HepG2 (cell line): ENCODE results near the gene RBFOX1.

Experiments used
- BHLHE40 ChIP-seq: IDR thresholded peaks from 2 replicates; pipeline ENCODE4 v1.6.1; 2011; ENCODE audit warnings: low read length, improper control_type of control experiment
- EZH2 ChIP-seq: conservative IDR thresholded peaks from 2 replicates; pipeline ENCODE4 v1.6.1; 2012; ENCODE audit warnings: mild to moderate bottlenecking, low read depth, low read length, moderate library complexity
- PITX1 ChIP-seq: sonication (generic); formaldehyde crosslinking; IDR thresholded peaks from 2 replicates; pipeline ENCODE4 v1.5.1; 2020; ENCODE audit warnings: mild to moderate bottlenecking, missing genetic modification reagents
- POLR2A ChIP-seq, 2 experiments: IDR thresholded peaks; 2 replicates each; pipeline ENCODE4 v1.6.1; 2011; ENCODE audit warnings: low read depth in 2 of 2, low read length in 2 of 2, mild to moderate bottlenecking in 1 of 2, moderate library complexity in 1 of 2; ENCODE audit not compliant: insufficient read depth in 1 of 2
- SETDB1 ChIP-seq: sonication (generic); formaldehyde crosslinking; IDR thresholded peaks from 2 replicates; pipeline ENCODE4 v1.5.1; 2020; ENCODE audit warnings: missing genetic modification reagents, mild to moderate bottlenecking, borderline replicate concordance
- SUZ12 ChIP-seq: fragments of 150-350 bp; IDR thresholded peaks from 2 replicates; pipeline ENCODE4 v1.6.1; 2014; ENCODE audit warnings: low read depth, low read length
- ZNF207 ChIP-seq: fragments of 450-650 bp; IDR thresholded peaks from 2 replicates; pipeline ENCODE4 v1.6.1; 2016; ENCODE audit warnings: antibody characterized with exemption, borderline replicate concordance
- ZNF589 ChIP-seq: sonication (generic); formaldehyde crosslinking; conservative IDR thresholded peaks from 2 replicates; pipeline ENCODE4 v1.8.0; 2022; ENCODE audit warnings: mild to moderate bottlenecking, moderate library complexity, missing genetic modification reagents
- ZNF629 ChIP-seq: sonication (generic); formaldehyde crosslinking; conservative IDR thresholded peaks from 2 replicates; pipeline ENCODE4 v1.5.0; 2020; ENCODE audit warnings: missing genetic modification reagents
- TF ChIP-seq, protein P1 (sequence below), 2 experiments: sonication (generic) in 1 of 2; formaldehyde crosslinking in 1 of 2; IDR thresholded peaks; 2 replicates each; pipeline versions ENCODE4 v1.5.1 to v1.6.1; 2011 to 2020; ENCODE audit warnings: borderline replicate concordance in 1 of 2, low read depth in 1 of 2, low read length in 1 of 2, mild to moderate bottlenecking in 1 of 2, missing genetic modification reagents in 1 of 2, moderate library complexity in 1 of 2
- TF ChIP-seq, protein P2 (sequence below): sonication (generic); formaldehyde crosslinking; IDR thresholded peaks from 2 replicates; pipeline ENCODE4 v1.4.0; 2020; ENCODE audit warnings: missing genetic modification reagents

DNA sequence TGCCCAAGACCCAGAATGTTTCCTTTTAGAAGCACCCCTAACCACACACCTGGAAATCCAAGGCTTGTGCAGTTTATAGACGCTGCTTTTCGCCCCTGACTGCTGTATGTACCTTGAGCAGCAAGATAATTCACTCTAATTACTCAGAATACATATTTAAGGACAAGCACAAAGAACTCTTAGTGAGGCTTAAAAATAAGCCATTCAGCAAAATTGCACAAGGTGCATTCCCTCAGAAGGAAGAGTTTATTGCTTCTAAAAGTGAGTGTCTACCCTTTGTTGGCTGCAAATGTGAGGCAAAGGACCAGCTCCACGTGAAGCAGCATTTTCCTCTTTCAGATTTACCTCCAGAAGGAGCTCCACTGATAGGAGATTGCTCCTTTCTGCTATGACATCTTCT, 208.4 kb downstream of the RBFOX1 start:
- TF ChIP-seq, protein P1, sequence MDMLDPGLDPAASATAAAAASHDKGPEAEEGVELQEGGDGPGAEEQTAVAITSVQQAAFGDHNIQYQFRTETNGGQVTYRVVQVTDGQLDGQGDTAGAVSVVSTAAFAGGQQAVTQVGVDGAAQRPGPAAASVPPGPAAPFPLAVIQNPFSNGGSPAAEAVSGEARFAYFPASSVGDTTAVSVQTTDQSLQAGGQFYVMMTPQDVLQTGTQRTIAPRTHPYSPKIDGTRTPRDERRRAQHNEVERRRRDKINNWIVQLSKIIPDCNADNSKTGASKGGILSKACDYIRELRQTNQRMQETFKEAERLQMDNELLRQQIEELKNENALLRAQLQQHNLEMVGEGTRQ (IDR thresholded peaks at IDR 0.05; ENCODE audit: low read depth, low read length) = no peak
- TF ChIP-seq, protein P1 (CRISPR knock-in tag; IDR thresholded peaks at IDR 0.05; ENCODE audit: borderline replicate concordance) = no peak
- TF ChIP-seq BHLHE40 = no peak
- TF ChIP-seq ZNF207 = no peak
- TF ChIP-seq SUZ12 = no peak
- TF ChIP-seq POLR2A (IDR thresholded peaks at IDR 0.05; ENCODE audit: insufficient read depth in 1 of 2, low read depth in 2 of 2, low read length in 2 of 2) = no peak
- TF ChIP-seq SETDB1 = no peak
- TF ChIP-seq, protein P2, sequence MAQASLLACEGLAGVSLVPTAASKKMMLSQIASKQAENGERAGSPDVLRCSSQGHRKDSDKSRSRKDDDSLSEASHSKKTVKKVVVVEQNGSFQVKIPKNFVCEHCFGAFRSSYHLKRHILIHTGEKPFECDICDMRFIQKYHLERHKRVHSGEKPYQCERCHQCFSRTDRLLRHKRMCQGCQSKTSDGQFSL = no peak
- no peak for TF ChIP-seq PITX1 (CRISPR knock-in tag)
- no peak for TF ChIP-seq ZNF629 (CRISPR knock-in tag)
- no peak for TF ChIP-seq ZNF589 (CRISPR knock-in tag)
- TF ChIP-seq EZH2 = no peak
